HCT116 (cell line): Measurements from ENCODE around the gene LAIR1. TPM values are rescaled to one million over a fixed set of nuclear protein-coding genes. Genes with fewer than 3 reads are reported as not detected.

ENCODE experiments used
- ATAC-seq: fragments of 200-7000 bp; cut with Tn5 transposase; 2 replicates; pipeline ENCODE4 v1.9.1; 2020; ENCODE audit warnings: mild to moderate bottlenecking, moderate library complexity
- BruUV-seq: library from RNA; stranded (reverse); fragments of 400-500 nt; replicated peaks from 2 replicates; lab custom pipeline; 2021; lab: Mats Ljungman, UMichigan
- CTCF ChIA-PET: fragments of 300-600 bp; sonication (Branson Sonifier 250); formaldehyde crosslinking; loops from one replicate; lab custom pipeline; 2021; ENCODE audit warnings: antibody characterized with exemption; lab: Charles Lee
- POLR2A ChIA-PET: fragments of 300-600, 350-600 bp; sonication (Branson Sonifier 250); formaldehyde crosslinking; loops from one replicate; lab custom pipeline; 2021; ENCODE audit warnings: antibody characterized with exemption; lab: Charles Lee
- RAD21 ChIA-PET, 2 experiments: fragments of 300-600 bp; sonication (Branson Sonifier 250); formaldehyde crosslinking; loops; one replicate each; lab custom pipeline; 2023; ENCODE audit warnings: low total read pairs in 2 of 2; ENCODE audit not compliant: uncharacterized antibody in 2 of 2, unreplicated experiment in 2 of 2, low non-redundant PET in 1 of 2; lab: Charles Lee
- DNase-seq: peaks from one replicate; pipeline ENCODE4 v3.0.0-alpha.2; 2010; ENCODE audit warnings: low read depth, low spot score
- H2AFZ ChIP-seq: fragments of 200-600 bp; shearing (Covaris generic), sonication (generic); 2 replicates; pipeline ENCODE4 v1.6.1; 2017; ENCODE audit warnings: low read depth, mixed run types, mixed read lengths, antibody characterized with exemption, low read length; ENCODE audit not compliant: poor library complexity, severe bottlenecking
- H3K27ac ChIP-seq: 2 replicates; pipeline ENCODE4 v1.5.1; 2012; ENCODE audit warnings: low read depth, low read length
- H3K27me3 ChIP-seq: fragments of 200-600 bp; sonication (generic); 2 replicates; pipeline ENCODE4 v1.6.1; 2016; ENCODE audit warnings: mixed run types, low read length, mixed read lengths; ENCODE audit not compliant: insufficient read depth
- H3K36me3 ChIP-seq, 2 experiments: fragments of 200-500 bp in 1 of 2; fragments of 200-600 bp in 1 of 2; sonication (Bioruptor generic) in 1 of 2; sonication (generic) in 1 of 2; 2 replicates each; pipeline versions ENCODE4 v1.5.1 to v1.6.1; 2014 to 2016; ENCODE audit warnings: low read length in 2 of 2, inconsistent platforms in 1 of 2, mixed read lengths in 1 of 2, mixed run types in 1 of 2; ENCODE audit not compliant: insufficient read depth in 2 of 2, control insufficient read depth in 1 of 2
- H3K4me1 ChIP-seq, 2 experiments: fragments of 200-600 bp in 1 of 2; sonication (generic) in 1 of 2; 2 replicates each; pipeline versions ENCODE4 v1.5.1 to v1.6.1; 2012 to 2017; ENCODE audit warnings: low read length in 2 of 2, inconsistent platforms in 1 of 2, mild to moderate bottlenecking in 1 of 2, mixed read lengths in 1 of 2, mixed run types in 1 of 2, moderate library complexity in 1 of 2; ENCODE audit not compliant: insufficient read depth in 2 of 2, control insufficient read depth in 1 of 2
- H3K4me2 ChIP-seq: fragments of 200-600 bp; sonication (generic); 2 replicates; pipeline ENCODE4 v1.6.1; 2017; ENCODE audit warnings: mixed run types, low read length, mixed read lengths
- H3K4me3 ChIP-seq, 2 experiments: fragments of 200-600 bp in 1 of 2; sonication (generic) in 1 of 2; replicated peaks in 1 of 2; 2 replicates each; pipeline ENCODE4 v1.5.1; 2011 to 2016; ENCODE audit warnings: low read length in 2 of 2, control low read depth in 1 of 2, low read depth in 1 of 2, mild to moderate bottlenecking in 1 of 2, mixed read lengths in 1 of 2, mixed run types in 1 of 2
- H3K79me2 ChIP-seq: fragments of 200-600 bp; sonication (generic); 2 replicates; pipeline ENCODE4 v1.6.1; 2017; ENCODE audit warnings: mild to moderate bottlenecking, mixed run types, low read length, moderate library complexity, mixed read lengths; ENCODE audit not compliant: insufficient read depth
- H3K9ac ChIP-seq: fragments of 200-600 bp; sonication (generic); 2 replicates; pipeline ENCODE4 v1.6.1; 2016; ENCODE audit warnings: low read length, mixed read lengths
- H3K9me2 ChIP-seq: fragments of 200-600 bp; sonication (generic), shearing (Covaris generic); 2 replicates; pipeline ENCODE4 v1.6.1; 2017; ENCODE audit warnings: mixed run types, mild to moderate bottlenecking, moderate library complexity; ENCODE audit not compliant: insufficient read depth
- H3K9me3 ChIP-seq, 2 experiments: fragments of 200-500 bp in 1 of 2; fragments of 200-600 bp in 1 of 2; sonication (Bioruptor generic) in 1 of 2; sonication (generic) in 1 of 2; 2 replicates each; pipeline ENCODE4 v1.6.1; 2014 to 2017; ENCODE audit warnings: low read length in 2 of 2, mixed read lengths in 2 of 2, inconsistent platforms in 1 of 2, low read depth in 1 of 2, mild to moderate bottlenecking in 1 of 2, mixed run types in 1 of 2, moderate library complexity in 1 of 2; ENCODE audit not compliant: control insufficient read depth in 1 of 2, insufficient read depth in 1 of 2
- H4K20me1 ChIP-seq: fragments of 200-600 bp; sonication (generic), shearing (Covaris generic); 2 replicates; pipeline ENCODE4 v1.6.1; 2017; ENCODE audit warnings: mixed run types, mild to moderate bottlenecking, moderate library complexity; ENCODE audit not compliant: insufficient read depth
- CBX3 ChIP-seq: IDR thresholded peaks from 2 replicates; pipeline ENCODE4 v1.6.1; 2012; ENCODE audit warnings: low read depth
- CTCF ChIP-seq, 3 experiments: fragments of 200-600 bp in 1 of 3; sonication (generic) in 1 of 3; IDR thresholded peaks in 2 of 3; conservative IDR thresholded peaks in 1 of 3; 2 replicates each; pipeline ENCODE4 v1.5.1; 2012 to 2017; ENCODE audit warnings: low read depth in 2 of 3, low read length in 2 of 3, antibody characterized with exemption in 1 of 3, borderline replicate concordance in 1 of 3, control low read depth in 1 of 3, mild to moderate bottlenecking in 1 of 3, mixed read lengths in 1 of 3, mixed run types in 1 of 3, moderate library complexity in 1 of 3; ENCODE audit not compliant: insufficient read depth in 1 of 3
- ELF1 ChIP-seq: IDR thresholded peaks from 2 replicates; pipeline ENCODE4 v1.6.1; 2012; ENCODE audit warnings: low read depth, borderline replicate concordance
- EZH2phosphoT487 ChIP-seq: fragments of 200-600 bp; IDR thresholded peaks from 2 replicates; pipeline ENCODE4 v1.6.1; 2018; ENCODE audit warnings: antibody characterized with exemption, borderline replicate concordance
- MAX ChIP-seq: IDR thresholded peaks from 2 replicates; pipeline ENCODE4 v1.6.1; 2012
- POLR2A ChIP-seq: IDR thresholded peaks from 2 replicates; pipeline ENCODE4 v1.7.0; 2011; ENCODE audit warnings: borderline replicate concordance; ENCODE audit not compliant: insufficient read depth, insufficient read length; ENCODE audit errors: extremely low read depth
- POLR2AphosphoS5 ChIP-seq: IDR thresholded peaks from 2 replicates; pipeline ENCODE4 v1.6.1; 2011; ENCODE audit warnings: mild to moderate bottlenecking, low read depth, low read length, moderate library complexity
- ZFX ChIP-seq: fragments of 450-650 bp; IDR thresholded peaks from 2 replicates; pipeline ENCODE4 v1.6.1; 2017
- ZNF274 ChIP-seq: fragments of 200-500 bp; sonication (Bioruptor generic); IDR thresholded peaks from 2 replicates; pipeline ENCODE4 v1.6.1; 2014; ENCODE audit warnings: mild to moderate bottlenecking, low read depth, low read length, inconsistent platforms
- intact Hi-C: fragments of 100-400 bp; cut with micrococcal nuclease; formaldehyde crosslinking; loops from 2 replicates; pipeline ENCODE4 v1.10.0; 2022
- total RNA-seq: library from RNA; stranded (reverse); gene quantifications from one replicate; pipeline ENCODE4 v1.2.1, GENCODE V29; 2021; ENCODE audit not compliant: unreplicated experiment

The LAIR1 gene
- total RNA-seq, 1 experiment from 2014 or later, result 0.89 TPM

- no peak for TF ChIP-seq CTCF (IDR thresholded peaks at IDR 0.05 in 2 of 3, conservative IDR thresholded peaks at IDR 0.05 in 1 of 3; ENCODE audit: borderline replicate concordance in 1 of 3, insufficient read depth in 1 of 3, low read depth in 2 of 3, low read length in 2 of 3)
- TF ChIP-seq ZNF274, result no peak
- no peak for TF ChIP-seq MAX
- TF ChIP-seq ZFX, result no peak
- TF ChIP-seq ELF1, result no peak
- no peak for TF ChIP-seq POLR2AphosphoS5
- no peak for TF ChIP-seq EZH2phosphoT487
- TF ChIP-seq POLR2A, result no peak
These were observed 47.4 kb downstream of the LAIR1 start (continued) for GRCh38 chr19:54317108-54317964.

- Histone ChIP-seq H3K27me3 (no peaks in the 10 kb centered on the region), H3K9me2 (no peaks in the 10 kb centered on the region), H3K4me1 (no peaks in the 10 kb centered on the region), H3K79me2 (no peaks in the 10 kb centered on the region), H3K27ac (no peak overlapping the region), H3K36me3 (no peaks in the 10 kb centered on the region), H3K9me3 (peaks cover 0 to under 1% of the 10 kb centered on the region in 2 experiments; a peak in 2 of 4 replicates), H4K20me1 (no peaks in the 10 kb centered on the region), H3K9ac (no peak overlapping the region), H3K4me2 (no peak overlapping the region), H2AFZ (no peak overlapping the region), H3K4me3 (no peak overlapping the region)
- TF ChIP-seq EZH2phosphoT487 (no peak), MAX (no peak), CBX3 (no peak)
- BruUV-seq, result no TSS peak
- DNase-seq (no peak), ATAC-seq (0 out of 2 replicates have a peak, but pooled peaks have one; percentile 27)
- POLR2A ChIA-PET, result no interaction called here
- RAD21 ChIA-PET, result no interaction called here
- CTCF ChIA-PET, result interaction anchor here (2.3 kb wide), 1 partner anchor 8 kb away, joined by 7 read pairs; no protein-coding TSS in a partner anchor
- intact Hi-C loops, result no loop called here
These were observed 48.0 kb downstream of the LAIR1 start for GRCh38 chr19:54316746-54317107.
